Uterus (tissue), 4 donors: ENCODE measurements around the gene FAT1. TPM values are rescaled to one million over a fixed set of nuclear protein-coding genes. Genes with fewer than 3 reads are reported as not detected.

Experiments
- DNase-seq, 2 donors: peaks; one replicate each; pipeline ENCODE4 v3.0.0-alpha.2; 2019 to 2020
- H3K27ac ChIP-seq, 2 donors: fragments of 200-600 bp; sonication (generic); 1 replicate in 1 of 2; 2 replicates in 1 of 2; pipeline ENCODE4 v1.5.1; 2016 to 2018
- H3K27me3 ChIP-seq, 2 donors: fragments of 200-600 bp; sonication (generic); one replicate each; pipeline ENCODE4 v1.5.1; 2018 to 2019; ENCODE audit warnings: control low read depth in 1 of 2
- H3K36me3 ChIP-seq, 2 donors: fragments of 200-600 bp; sonication (generic); one replicate each; pipeline ENCODE4 v1.5.1; 2019; ENCODE audit warnings: control low read depth in 1 of 2
- H3K4me1 ChIP-seq, 2 donors: fragments of 200-600 bp; sonication (generic); one replicate each; pipeline ENCODE4 v1.5.1; 2018 to 2019; ENCODE audit warnings: control low read depth in 1 of 2
- H3K4me3 ChIP-seq, 2 donors: fragments of 200-600 bp; sonication (generic); 1 replicate in 1 of 2; 2 replicates in 1 of 2; pipeline ENCODE4 v1.5.1; 2018 to 2019; ENCODE audit warnings: mild to moderate bottlenecking in 1 of 2
- H3K9me3 ChIP-seq, 2 donors: fragments of 200-600 bp; sonication (generic); one replicate each; pipeline ENCODE4 v1.5.1; 2019; ENCODE audit warnings: control low read depth in 1 of 2
- POLR2A ChIP-seq, 2 donors: fragments of 450-650 bp; IDR thresholded peaks; one replicate each; pipeline ENCODE4 v1.6.1; 2016; ENCODE audit warnings: antibody characterized with exemption in 2 of 2, mild to moderate bottlenecking in 1 of 2, moderate library complexity in 1 of 2
- intact Hi-C: fragments of 100-400 bp; cut with DNase I; formaldehyde crosslinking; loops from one replicate; pipeline ENCODE4 v1.15.1; 2023; ENCODE audit warnings: low total_unique reads
- total RNA-seq, 4 donors: library from RNA; depleted of rRNA in 3 of 4; stranded (reverse); fragments of >200 nt in 3 of 4; gene quantifications; one replicate each; pipeline versions ENCODE4 v1.1.0 to v1.2.4, GENCODE V29; 2014 to 2023
- TF ChIP-seq, protein P1 (sequence below), 4 experiments: fragments of 200-600 bp in 2 of 4; fragments of 450-650 bp in 2 of 4; sonication (generic) in 2 of 4; IDR thresholded peaks; one replicate each; pipeline ENCODE4 v1.5.1; 2016 to 2019; ENCODE audit warnings: antibody characterized with exemption in 4 of 4, mild to moderate bottlenecking in 2 of 4, moderate library complexity in 1 of 4
- donor health status: DM: yes; HTN: yes; CAD: no.

The FAT1 gene
- total RNA-seq, 4 donors from 2014 or later: 11.5 to 245 (median 52.5) TPM

DNA sequence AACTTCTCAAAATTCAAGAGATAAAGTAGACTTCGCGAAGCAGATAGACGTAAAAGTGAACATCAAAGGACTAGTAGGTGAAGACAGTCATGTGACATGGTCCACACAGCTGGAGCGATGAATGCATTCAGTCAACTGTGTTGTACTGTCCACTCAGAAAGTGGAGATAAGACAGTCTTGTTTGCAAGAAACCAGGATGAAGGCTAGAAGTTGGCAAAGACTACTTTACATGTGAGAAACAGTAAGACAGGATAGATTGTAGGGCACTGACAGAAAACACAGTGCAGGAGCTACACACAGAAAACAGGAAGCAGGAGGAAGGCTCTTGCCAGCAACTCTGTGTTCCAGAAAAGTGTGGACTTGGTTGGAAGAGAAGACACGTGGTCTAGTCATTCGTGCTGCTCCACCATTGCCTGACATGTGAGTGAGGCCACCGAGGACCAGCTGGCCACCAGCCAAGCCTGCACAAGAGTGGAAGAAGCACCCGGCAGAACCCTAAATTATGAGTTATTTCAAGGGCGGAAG, 78.9 kb downstream of the FAT1 start:
- Histone ChIP-seq H3K27me3 (no peaks in the 10 kb centered on the region), H3K4me1 (no peaks in the 10 kb centered on the region), H3K27ac (no peak overlapping the region), H3K9me3 (no peaks in the 10 kb centered on the region), H3K36me3 (no peaks in the 10 kb centered on the region), H3K4me3 (no peak overlapping the region)
- intact Hi-C loops: no loop called here
- DNase-seq: no peak
- TF ChIP-seq, protein P1, sequence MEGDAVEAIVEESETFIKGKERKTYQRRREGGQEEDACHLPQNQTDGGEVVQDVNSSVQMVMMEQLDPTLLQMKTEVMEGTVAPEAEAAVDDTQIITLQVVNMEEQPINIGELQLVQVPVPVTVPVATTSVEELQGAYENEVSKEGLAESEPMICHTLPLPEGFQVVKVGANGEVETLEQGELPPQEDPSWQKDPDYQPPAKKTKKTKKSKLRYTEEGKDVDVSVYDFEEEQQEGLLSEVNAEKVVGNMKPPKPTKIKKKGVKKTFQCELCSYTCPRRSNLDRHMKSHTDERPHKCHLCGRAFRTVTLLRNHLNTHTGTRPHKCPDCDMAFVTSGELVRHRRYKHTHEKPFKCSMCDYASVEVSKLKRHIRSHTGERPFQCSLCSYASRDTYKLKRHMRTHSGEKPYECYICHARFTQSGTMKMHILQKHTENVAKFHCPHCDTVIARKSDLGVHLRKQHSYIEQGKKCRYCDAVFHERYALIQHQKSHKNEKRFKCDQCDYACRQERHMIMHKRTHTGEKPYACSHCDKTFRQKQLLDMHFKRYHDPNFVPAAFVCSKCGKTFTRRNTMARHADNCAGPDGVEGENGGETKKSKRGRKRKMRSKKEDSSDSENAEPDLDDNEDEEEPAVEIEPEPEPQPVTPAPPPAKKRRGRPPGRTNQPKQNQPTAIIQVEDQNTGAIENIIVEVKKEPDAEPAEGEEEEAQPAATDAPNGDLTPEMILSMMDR (IDR thresholded peaks at IDR 0.05): no peak
- TF ChIP-seq POLR2A (IDR thresholded peaks at IDR 0.05): no peak

DNA sequence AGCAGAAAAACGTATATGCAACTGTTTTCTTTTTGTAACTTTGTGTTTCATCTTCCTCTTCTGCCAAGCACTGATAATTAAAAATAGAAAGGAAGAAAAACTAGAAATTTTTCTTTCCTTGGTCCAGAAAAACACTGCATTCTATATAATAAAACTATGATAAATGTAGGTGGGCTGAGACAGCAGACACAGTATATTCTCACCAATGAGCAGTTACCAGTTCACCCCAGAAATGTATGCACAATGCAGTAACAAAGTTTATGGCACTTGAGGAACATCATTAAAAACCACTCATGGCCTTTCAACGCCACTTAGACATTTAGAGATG, 79.4 kb downstream of the FAT1 start:
- TF ChIP-seq, protein P1 (IDR thresholded peaks at IDR 0.05): no peak
- no peak for TF ChIP-seq POLR2A (IDR thresholded peaks at IDR 0.05)
- intact Hi-C loops: no loop called here
- Histone ChIP-seq H3K4me3 (no peak overlapping the region), H3K27me3 (no peaks in the 10 kb centered on the region), H3K27ac (no peak overlapping the region), H3K36me3 (no peaks in the 10 kb centered on the region), H3K9me3 (no peaks in the 10 kb centered on the region), H3K4me1 (no peaks in the 10 kb centered on the region)
- no peak for DNase-seq

DNA sequence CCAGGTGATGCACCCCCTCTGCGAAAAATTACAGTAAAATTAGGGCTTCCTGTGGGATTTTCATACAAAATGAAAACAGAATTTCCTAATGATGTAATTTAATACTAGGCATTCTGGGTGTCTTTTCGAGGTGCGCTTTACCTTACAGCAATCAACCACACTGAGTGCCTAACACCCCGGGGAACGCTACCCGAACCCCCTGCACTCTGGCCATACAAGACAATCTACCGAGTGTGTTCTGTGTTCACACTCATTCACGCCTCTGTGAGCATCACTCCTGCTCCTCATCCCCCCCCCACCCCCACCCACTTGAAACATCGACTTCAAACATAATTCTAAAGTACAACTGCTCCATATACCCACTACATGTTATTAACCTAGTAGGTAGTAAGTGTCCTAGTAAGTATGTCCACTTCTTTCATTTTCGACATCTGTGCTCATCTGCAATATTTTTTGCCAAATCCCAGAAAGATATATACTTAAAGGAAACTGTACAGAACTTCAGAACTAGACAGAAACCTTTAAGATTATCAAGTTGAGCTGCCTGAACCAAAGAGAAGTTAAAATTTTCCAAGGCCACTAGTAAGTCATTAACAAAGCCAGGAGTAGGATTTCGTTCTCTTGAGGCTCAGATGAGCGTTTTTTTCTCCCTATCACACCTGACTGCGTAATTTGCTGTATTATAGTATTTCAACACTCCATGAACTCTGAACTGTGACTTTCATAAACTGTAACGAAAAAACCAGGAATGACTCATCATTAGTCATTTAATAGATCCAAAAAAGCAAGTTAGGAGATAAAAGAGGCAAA, 80.0 kb downstream of the FAT1 start:
- no peak for DNase-seq

DNA sequence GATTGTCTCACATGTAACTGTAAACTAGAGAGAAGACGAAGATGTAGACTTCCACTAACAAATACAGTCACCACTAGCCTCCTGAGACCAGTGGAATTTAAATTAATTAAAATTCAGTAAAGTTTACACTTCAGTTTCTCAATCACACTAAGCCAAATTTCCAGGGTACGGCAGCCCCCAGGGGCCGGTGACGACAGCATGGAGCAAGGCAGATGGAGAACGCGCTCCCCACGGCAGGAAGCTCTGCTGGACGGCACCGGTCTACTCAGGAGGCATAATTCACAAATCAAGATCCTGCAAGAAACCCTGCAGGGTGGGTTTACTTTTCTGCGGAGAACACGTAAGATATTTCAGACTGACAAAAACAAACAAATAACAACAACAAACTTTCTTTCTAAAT, 80.7 kb downstream of the FAT1 start:
- no peak overlapping the region for H3K27ac ChIP-seq
- TF ChIP-seq, protein P1 (IDR thresholded peaks at IDR 0.05): no peak
- TF ChIP-seq POLR2A (IDR thresholded peaks at IDR 0.05): no peak
- H3K9me3 ChIP-seq: no peaks in the 10 kb centered on the region
- no peaks in the 10 kb centered on the region for H3K4me1 ChIP-seq
- no peak for DNase-seq
- no peaks in the 10 kb centered on the region for H3K27me3 ChIP-seq
- H3K36me3 ChIP-seq: no peaks in the 10 kb centered on the region
- no peak overlapping the region for H3K4me3 ChIP-seq
- intact Hi-C loops: no loop called here

More for the DNA sequence above, 80.0 kb downstream of the FAT1 start:
- intact Hi-C loops: no loop called here
- no peaks in the 10 kb centered on the region for H3K9me3 ChIP-seq
- no peak overlapping the region for H3K4me3 ChIP-seq
- H3K4me1 ChIP-seq: no peaks in the 10 kb centered on the region
- TF ChIP-seq, protein P1 (IDR thresholded peaks at IDR 0.05): no peak
- TF ChIP-seq POLR2A (IDR thresholded peaks at IDR 0.05): no peak
- no peaks in the 10 kb centered on the region for H3K27me3 ChIP-seq
- H3K27ac ChIP-seq: no peak overlapping the region
- H3K36me3 ChIP-seq: no peaks in the 10 kb centered on the region

DNA sequence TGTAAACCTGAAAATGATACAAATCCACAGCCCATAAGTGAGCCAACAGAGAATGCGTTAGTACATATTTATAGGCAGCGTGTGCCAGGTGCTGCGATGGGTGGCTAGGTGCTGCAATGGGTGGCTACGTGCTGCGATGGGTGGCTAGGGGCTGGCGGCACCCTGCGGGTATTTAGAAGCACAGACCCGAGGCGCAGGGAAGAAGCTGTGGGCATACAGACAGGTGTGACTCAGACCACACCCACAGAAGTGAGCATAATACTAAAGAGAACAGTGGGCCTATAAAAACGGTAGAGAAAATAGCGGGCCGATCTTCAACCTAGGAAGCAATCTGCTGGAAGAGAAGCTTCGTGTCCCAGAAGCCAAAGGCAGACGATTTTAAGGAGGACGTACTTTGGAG, 81.1 kb downstream of the FAT1 start:
- no peaks in the 10 kb centered on the region for H3K4me1 ChIP-seq
- no peak overlapping the region for H3K27ac ChIP-seq
- intact Hi-C loops: no loop called here
- no peaks in the 10 kb centered on the region for H3K27me3 ChIP-seq
- no peak for TF ChIP-seq POLR2A (IDR thresholded peaks at IDR 0.05)
- TF ChIP-seq, protein P1 (IDR thresholded peaks at IDR 0.05): no peak
- H3K9me3 ChIP-seq: no peaks in the 10 kb centered on the region
- no peak overlapping the region for H3K4me3 ChIP-seq
- no peak for DNase-seq
- H3K36me3 ChIP-seq: no peaks in the 10 kb centered on the region
